Nephron (organoid): ENCODE results near the gene EPO.

Experiments
- H3K27ac Mint-ChIP-seq, 3 experiments: 2 replicates each; pipeline ENCODE4 v1.8.0; 2020; ENCODE audit warnings: mixed read lengths in 3 of 3, mild to moderate bottlenecking in 2 of 3, moderate library complexity in 1 of 3
- H3K27me3 Mint-ChIP-seq: 2 replicates; pipeline ENCODE4 v1.8.0; 2021; ENCODE audit warnings: low read depth, mild to moderate bottlenecking, moderate library complexity, mixed read lengths
- H3K36me3 Mint-ChIP-seq: 2 replicates; pipeline ENCODE4 v1.8.0; 2020; ENCODE audit warnings: low read depth, mixed read lengths
- H3K4me1 Mint-ChIP-seq: 2 replicates; pipeline ENCODE4 v1.8.0; 2020; ENCODE audit warnings: mixed read lengths
- H3K4me3 Mint-ChIP-seq, 3 experiments: 2 replicates each; pipeline ENCODE4 v1.8.0; 2020; ENCODE audit warnings: mild to moderate bottlenecking in 3 of 3, mixed read lengths in 3 of 3, moderate library complexity in 2 of 3
- H3K9me3 Mint-ChIP-seq: 2 replicates; pipeline ENCODE4 v1.8.0; 2020; ENCODE audit warnings: mixed read lengths
- TF ChIP-seq, protein P1 (sequence below), 3 experiments: fragments of 200-600 bp; sonication (generic); IDR thresholded peaks; one replicate each; pipeline ENCODE4 v1.5.0; 2021; ENCODE audit warnings: antibody characterized with exemption in 3 of 3; ENCODE audit not compliant: unreplicated experiment in 3 of 3

Gene EPO

DNA sequence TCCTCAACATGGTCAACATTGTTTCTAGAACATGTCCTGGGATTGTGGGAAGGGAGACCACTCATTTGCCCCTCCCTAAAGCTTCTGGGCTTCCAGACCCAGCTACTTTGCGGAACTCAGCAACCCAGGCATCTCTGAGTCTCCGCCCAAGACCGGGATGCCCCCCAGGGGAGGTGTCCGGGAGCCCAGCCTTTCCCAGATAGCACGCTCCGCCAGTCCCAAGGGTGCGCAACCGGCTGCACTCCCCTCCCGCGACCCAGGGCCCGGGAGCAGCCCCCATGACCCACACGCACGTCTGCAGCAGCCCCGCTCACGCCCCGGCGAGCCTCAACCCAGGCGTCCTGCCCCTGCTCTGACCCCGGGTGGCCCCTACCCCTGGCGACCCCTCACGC, at the start of gene EPO:
TSS of gene EPO (plus strand) at position 190 of the 392 bp plus-strand sequence. CDS start 513 bp downstream, outside the sequence.
- TF ChIP-seq, protein P1, sequence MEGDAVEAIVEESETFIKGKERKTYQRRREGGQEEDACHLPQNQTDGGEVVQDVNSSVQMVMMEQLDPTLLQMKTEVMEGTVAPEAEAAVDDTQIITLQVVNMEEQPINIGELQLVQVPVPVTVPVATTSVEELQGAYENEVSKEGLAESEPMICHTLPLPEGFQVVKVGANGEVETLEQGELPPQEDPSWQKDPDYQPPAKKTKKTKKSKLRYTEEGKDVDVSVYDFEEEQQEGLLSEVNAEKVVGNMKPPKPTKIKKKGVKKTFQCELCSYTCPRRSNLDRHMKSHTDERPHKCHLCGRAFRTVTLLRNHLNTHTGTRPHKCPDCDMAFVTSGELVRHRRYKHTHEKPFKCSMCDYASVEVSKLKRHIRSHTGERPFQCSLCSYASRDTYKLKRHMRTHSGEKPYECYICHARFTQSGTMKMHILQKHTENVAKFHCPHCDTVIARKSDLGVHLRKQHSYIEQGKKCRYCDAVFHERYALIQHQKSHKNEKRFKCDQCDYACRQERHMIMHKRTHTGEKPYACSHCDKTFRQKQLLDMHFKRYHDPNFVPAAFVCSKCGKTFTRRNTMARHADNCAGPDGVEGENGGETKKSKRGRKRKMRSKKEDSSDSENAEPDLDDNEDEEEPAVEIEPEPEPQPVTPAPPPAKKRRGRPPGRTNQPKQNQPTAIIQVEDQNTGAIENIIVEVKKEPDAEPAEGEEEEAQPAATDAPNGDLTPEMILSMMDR (IDR thresholded peaks at IDR 0.05; ENCODE audit: unreplicated experiment in 3 of 3): no peak
- Mint-ChIP-seq H3K27ac (no peak within 1 kb of the TSS), H3K27me3 (peaks cover 78% of the 10 kb centered on the region), H3K4me3 (peak within 1 kb of the TSS in 2 of 3 experiments; percentile 23 to 50), H3K4me1 (no peaks in the 10 kb centered on the region), H3K36me3 (peaks cover 5% of the 10 kb centered on the region), H3K9me3 (peaks cover 15% of the 10 kb centered on the region)

DNA sequence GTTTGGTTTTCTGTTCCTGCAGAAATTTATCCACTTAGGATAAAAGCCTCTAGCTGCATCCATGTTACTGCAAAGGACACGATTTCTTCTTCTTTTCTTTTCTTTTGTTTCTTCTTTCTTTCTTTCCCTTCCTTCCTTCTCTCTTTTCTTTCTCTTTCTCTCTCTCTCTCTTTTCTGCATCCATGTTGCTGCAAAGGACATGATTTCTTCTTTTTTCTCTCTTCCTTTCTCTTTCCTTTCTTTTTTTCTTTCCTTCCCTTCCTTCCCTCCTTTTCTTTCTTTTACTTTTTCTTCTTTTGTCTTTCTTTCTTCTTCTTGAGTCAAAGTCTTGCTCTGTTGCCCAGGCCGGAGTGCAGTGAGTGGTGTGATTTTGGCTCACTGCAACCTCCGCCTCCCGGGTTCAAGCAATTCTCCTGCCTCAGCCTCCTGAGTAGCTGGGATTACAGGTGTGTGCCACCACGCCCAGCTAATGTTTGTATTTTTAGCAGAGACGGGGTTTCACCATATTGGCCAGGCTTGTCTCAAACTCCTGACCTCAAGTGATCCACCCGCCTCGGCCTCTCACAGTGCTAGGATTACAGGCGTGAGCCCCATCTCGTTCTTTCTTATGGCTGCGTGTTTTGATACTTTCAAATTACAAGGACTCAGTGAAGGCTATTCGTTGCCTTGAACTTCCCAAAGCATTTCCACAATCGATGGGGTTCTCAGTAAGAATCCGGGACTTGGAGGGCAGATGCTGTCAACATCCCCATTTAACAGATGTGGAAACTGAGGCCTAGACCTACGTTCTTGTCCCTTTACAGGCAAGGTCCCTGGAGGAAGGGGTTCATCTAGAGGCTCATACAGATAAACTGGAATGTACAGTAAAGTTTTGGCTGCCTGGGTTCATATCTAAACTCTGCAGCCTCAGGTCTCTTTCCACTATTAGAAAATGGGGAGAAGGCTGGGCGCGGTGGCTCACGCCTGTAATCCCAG, 48.6 kb upstream of the EPO start:
- TF ChIP-seq, protein P1 (IDR thresholded peaks at IDR 0.05; ENCODE audit: unreplicated experiment in 3 of 3): no peak

DNA sequence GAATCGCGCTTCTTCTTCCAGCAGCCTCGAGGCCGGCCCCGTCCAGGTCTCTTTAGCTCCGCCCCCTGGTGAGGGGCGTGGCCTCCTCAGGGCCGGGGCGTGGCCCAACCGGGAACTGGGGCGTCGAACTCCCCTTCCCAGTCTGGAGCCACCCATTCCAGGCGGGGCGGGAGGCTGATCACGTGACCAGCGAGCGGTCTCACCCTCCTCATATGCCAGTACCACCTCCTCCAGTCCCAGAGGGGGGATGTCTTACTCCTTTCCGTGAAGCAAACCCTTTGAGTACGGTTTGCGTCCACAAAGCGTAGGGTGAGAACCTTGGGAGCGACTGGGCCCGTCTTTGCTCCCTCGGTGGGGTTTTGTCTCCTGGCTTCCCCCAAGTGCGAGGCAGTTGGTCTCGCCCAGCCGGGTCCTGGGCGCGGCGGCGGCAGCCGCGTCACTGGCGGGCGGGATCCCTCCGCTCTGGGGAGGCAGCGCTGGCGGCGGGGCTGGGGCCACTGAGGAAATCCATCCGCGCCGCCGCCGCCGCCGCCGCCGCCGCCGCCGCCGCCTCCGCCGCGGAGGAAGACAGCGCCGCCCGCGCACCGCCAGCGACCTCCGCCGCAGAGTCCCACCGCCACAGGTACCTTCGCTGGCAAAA, 46.8 kb upstream of the EPO start, which contains the start of gene GNB2:
TSS of gene GNB2 (plus strand) at position 439 of the 640 bp plus-strand sequence. CDS start 2,526 bp downstream, outside the sequence.
- Mint-ChIP-seq H3K4me1 (no peaks in the 10 kb centered on the region), H3K36me3 (peaks cover 10% of the 10 kb centered on the region), H3K27me3 (peaks cover 8% of the 10 kb centered on the region), H3K9me3 (no peaks in the 10 kb centered on the region), H3K27ac (peak within 1 kb of the TSS; percentile 99 to 100 (median 99)), H3K4me3 (peak within 1 kb of the TSS; percentile 96 to 97 (median 96))
- TF ChIP-seq, protein P1 (IDR thresholded peaks at IDR 0.05; ENCODE audit: unreplicated experiment in 3 of 3): no peak

More for the DNA sequence above, 48.6 kb upstream of the EPO start:
- no peaks in the 10 kb centered on the region for H3K9me3 Mint-ChIP-seq
- H3K27ac Mint-ChIP-seq: no peak overlapping the region
- peak overlapping the region; percentile 54 to 96 (median 95) for H3K4me3 Mint-ChIP-seq
- peaks cover 18% of the 10 kb centered on the region for H3K27me3 Mint-ChIP-seq
- peaks cover 4% of the 10 kb centered on the region for H3K36me3 Mint-ChIP-seq
- H3K4me1 Mint-ChIP-seq: no peaks in the 10 kb centered on the region

DNA sequence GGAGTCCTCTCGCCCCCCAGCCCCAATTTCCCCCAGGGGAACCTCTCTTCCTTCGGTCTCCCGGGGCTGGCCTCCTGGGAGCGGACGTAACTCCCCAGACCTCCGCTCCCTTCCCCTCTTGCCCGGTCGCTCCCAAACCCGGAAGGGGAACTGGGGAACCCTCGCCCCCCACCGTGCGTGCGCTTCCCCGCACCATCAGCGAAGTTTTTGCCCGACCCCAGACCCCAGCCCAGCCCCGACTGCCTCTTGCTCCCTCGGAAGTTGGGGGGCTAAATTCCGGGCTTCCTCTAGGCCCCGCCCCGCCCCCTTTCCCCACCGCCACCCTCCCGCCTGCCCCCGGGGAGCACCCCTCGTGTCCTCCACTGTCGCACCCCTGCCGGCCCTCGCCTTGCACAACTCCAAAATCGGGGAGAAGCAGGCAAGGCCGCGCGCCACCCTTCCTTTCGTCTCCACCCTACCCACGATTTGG, 46.3 kb upstream of the EPO start:
- Mint-ChIP-seq H3K4me3 (peak overlapping the region; percentile 96 to 97 (median 96)), H3K36me3 (peaks cover 11% of the 10 kb centered on the region), H3K4me1 (no peaks in the 10 kb centered on the region), H3K9me3 (no peaks in the 10 kb centered on the region), H3K27me3 (peaks cover 8% of the 10 kb centered on the region), H3K27ac (peak overlapping the region; percentile 89 to 99 (median 99))
- TF ChIP-seq, protein P1 (IDR thresholded peaks at IDR 0.05; ENCODE audit: unreplicated experiment in 3 of 3): no peak

DNA sequence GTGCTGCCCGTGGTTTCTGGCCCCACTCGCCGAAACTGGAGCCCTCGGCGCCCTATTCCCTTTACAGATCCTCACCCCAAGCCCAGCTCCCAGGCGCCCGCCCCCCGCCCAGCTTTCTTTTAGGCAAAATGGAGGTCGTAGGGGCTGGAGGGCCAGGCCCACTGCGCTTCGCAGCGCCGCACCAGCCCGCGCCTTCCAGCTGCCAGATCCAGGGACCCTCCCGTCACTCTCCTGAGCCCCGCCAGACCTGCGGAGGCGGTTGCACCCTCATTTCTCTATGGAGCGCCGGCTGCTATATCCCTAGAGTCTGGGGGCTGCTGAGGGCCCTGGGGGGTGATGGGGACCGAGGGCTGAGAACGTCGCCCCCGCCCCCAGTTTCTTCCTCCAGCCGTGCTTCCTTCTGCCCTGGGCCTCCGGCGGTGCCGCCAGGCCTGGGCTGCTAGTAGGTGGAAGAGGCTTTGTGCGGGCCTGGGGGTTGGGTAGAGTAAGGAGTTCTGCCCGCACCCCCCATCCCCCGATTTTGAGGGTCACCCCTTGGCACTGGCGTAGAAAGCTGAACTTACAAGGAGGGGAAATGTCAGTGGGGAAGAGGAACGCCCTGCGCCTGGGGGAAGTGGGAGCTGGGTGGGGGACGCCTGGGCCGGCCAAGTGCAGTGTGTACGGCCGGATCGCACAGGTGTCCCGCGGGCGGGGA, 45.7 kb upstream of the EPO start:
- H3K27ac Mint-ChIP-seq: peak overlapping the region; percentile 89 to 99 (median 99)
- H3K36me3 Mint-ChIP-seq: peaks cover 16% of the 10 kb centered on the region
- H3K9me3 Mint-ChIP-seq: no peaks in the 10 kb centered on the region
- TF ChIP-seq, protein P1 (IDR thresholded peaks at IDR 0.05; ENCODE audit: unreplicated experiment in 3 of 3): no peak
- H3K4me1 Mint-ChIP-seq: no peaks in the 10 kb centered on the region
- H3K4me3 Mint-ChIP-seq: peak overlapping the region; percentile 96 to 97 (median 96)
- H3K27me3 Mint-ChIP-seq: peaks cover 8% of the 10 kb centered on the region
